Measurements from ENCODE around the gene FRMPD2. TPM values are rescaled to one million over a fixed set of nuclear protein-coding genes. Genes with fewer than 3 reads are reported as not detected.

Gene FRMPD2
- polyA plus RNA-seq, 2 of the 4 experiments (the other 2 are of a cell fraction): 0.13 to 0.15 TPM

DNA sequence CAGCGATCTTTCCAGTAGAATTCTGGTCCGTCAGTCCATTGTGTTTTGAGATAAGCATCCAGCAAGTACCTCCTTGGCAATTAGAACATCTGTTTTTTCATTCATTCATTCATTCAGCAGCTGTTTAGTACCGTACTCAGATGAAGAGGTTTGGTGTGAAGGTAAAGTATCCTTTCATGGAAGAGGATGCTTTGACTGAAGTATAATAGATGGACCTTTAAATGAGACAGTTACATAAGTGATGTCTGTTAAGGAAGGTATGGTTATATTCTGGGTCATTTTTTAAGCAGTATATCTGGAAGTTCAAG lies 33.2 kb upstream of the FRMPD2 start:
- no peak for FAIRE-seq
- ATAC-seq: no peak
- peak overlapping the region; percentile 83 for H3K4me2 ChIP-seq
- DNase-seq (ENCODE audit: low read depth in 1 of 2, low spot score in 1 of 2): no peak
- TF ChIP-seq ZSCAN20 (CRISPR knock-in tag; IDR thresholded peaks at IDR 0.05) (no peak), EHF (CRISPR knock-in tag; IDR thresholded peaks at IDR 0.05) (no peak), RARB (CRISPR knock-in tag; IDR thresholded peaks at IDR 0.05) (no peak), HOXB5 (CRISPR knock-in tag; IDR thresholded peaks at IDR 0.05) (no peak), ESRRA (IDR thresholded peaks at IDR 0.05; ENCODE audit: borderline replicate concordance, low read length) (no peak), ZNF302 (CRISPR knock-in tag; IDR thresholded peaks at IDR 0.05) (no peak), SREBF2 (IDR thresholded peaks at IDR 0.05) (no peak), CTCF (IDR thresholded peaks at IDR 0.05) (no peak)
- TF ChIP-seq, protein P1, sequence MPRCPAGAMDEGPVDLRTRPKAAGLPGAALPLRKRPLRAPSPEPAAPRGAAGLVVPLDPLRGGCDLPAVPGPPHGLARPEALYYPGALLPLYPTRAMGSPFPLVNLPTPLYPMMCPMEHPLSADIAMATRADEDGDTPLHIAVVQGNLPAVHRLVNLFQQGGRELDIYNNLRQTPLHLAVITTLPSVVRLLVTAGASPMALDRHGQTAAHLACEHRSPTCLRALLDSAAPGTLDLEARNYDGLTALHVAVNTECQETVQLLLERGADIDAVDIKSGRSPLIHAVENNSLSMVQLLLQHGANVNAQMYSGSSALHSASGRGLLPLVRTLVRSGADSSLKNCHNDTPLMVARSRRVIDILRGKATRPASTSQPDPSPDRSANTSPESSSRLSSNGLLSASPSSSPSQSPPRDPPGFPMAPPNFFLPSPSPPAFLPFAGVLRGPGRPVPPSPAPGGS (IDR thresholded peaks at IDR 0.05): no peak
- TF ChIP-seq, protein P2, sequence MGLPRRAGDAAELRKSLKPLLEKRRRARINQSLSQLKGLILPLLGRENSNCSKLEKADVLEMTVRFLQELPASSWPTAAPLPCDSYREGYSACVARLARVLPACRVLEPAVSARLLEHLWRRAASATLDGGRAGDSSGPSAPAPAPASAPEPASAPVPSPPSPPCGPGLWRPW (IDR thresholded peaks at IDR 0.05): no peak
- TF ChIP-seq, protein P3, sequence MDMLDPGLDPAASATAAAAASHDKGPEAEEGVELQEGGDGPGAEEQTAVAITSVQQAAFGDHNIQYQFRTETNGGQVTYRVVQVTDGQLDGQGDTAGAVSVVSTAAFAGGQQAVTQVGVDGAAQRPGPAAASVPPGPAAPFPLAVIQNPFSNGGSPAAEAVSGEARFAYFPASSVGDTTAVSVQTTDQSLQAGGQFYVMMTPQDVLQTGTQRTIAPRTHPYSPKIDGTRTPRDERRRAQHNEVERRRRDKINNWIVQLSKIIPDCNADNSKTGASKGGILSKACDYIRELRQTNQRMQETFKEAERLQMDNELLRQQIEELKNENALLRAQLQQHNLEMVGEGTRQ (IDR thresholded peaks at IDR 0.05): no peak
- peaks cover 28% of the 10 kb centered on the region for H3K4me1 ChIP-seq
- H3K27ac ChIP-seq: peak overlapping the region in 1 of 2 experiments; percentile 93; a peak in 3 of 6 replicates
- POLR2A ChIA-PET: no interaction called here
- H3K9me3 ChIP-seq: no peaks in the 10 kb centered on the region
- H3K4me3 ChIP-seq: peak overlapping the region; percentile 70
- CTCF ChIA-PET: interaction anchor here (0.9 kb wide), 1 partner anchor 199 kb away, joined by 3 read pairs; no protein-coding TSS in a partner anchor
- 29% methylated on average over 3 of the region's 3 CpGs for WGBS (ENCODE audit: missing lambda C conversion rate)

GRCh38 chr10:48306870-48307710 lies 32.6 kb upstream of the FRMPD2 start:
- POLR2A ChIA-PET: no interaction called here
- CTCF ChIA-PET: interaction anchor here (0.6 to 0.9 kb wide), 2 partner anchors 11 to 200 kb away, joined by 3 read pairs; no protein-coding TSS in a partner anchor

More at GRCh38 chr10:48306870-48307710, 32.6 kb upstream of the FRMPD2 start:
- ATAC-seq: peak; percentile 59 to 79
- FAIRE-seq: no peak
- no peaks in the 10 kb centered on the region for H3K9me3 ChIP-seq
- DNase-seq (ENCODE audit: low read depth in 1 of 2, low spot score in 1 of 2): peak; percentile 42 to 43
- TF ChIP-seq RARB (CRISPR knock-in tag; IDR thresholded peaks at IDR 0.05) (no peak), SREBF2 (IDR thresholded peaks at IDR 0.05) (no peak), PBX3 (IDR thresholded peaks at IDR 0.05) (no peak), CBX2 (IDR thresholded peaks at IDR 0.05; ENCODE audit: borderline replicate concordance, low read depth) (no peak), BHLHE40 (IDR thresholded peaks at IDR 0.05; ENCODE audit: low read depth, low read length) (no peak), RAD21 (conservative IDR thresholded peaks at IDR 0.05 in 1 of 2, IDR thresholded peaks at IDR 0.05 in 1 of 2) (no peak), PHF8 (IDR thresholded peaks at IDR 0.05; ENCODE audit: borderline replicate concordance, low read depth) (0 out of 2 replicates have a peak, but pooled peaks have one; percentile 7), JUN (IDR thresholded peaks at IDR 0.05) (peak in 1 of 2 experiments; percentile 36; a peak in 2 of 5 replicates)
- WGBS (ENCODE audit: missing lambda C conversion rate): 3% methylated on average over 17 of the region's 70 CpGs
- H3K4me2 ChIP-seq: peak overlapping the region; percentile 83
- H3K4me3 ChIP-seq: peak overlapping the region; percentile 70
- peak overlapping the region; percentile 76 to 93 for H3K27ac ChIP-seq
- peaks cover 28% of the 10 kb centered on the region for H3K4me1 ChIP-seq

Measured in A549 (cell line).